DND-41 (cell line): ENCODE measurements around the gene ABHD5.

Experiments used
- ATAC-seq: fragments of 200-7000 bp; cut with Tn5 transposase; 3 replicates; pipeline ENCODE4 v1.9.1; 2021; ENCODE audit warnings: low read depth; ENCODE audit not compliant: insufficient read depth
- DNase-seq: peaks from one replicate; pipeline ENCODE4 v3.0.0-alpha.2; 2020
- H2AFZ ChIP-seq: 2 replicates; pipeline ENCODE4 v1.6.0; 2012; ENCODE audit warnings: low read depth, low read length
- H3K27ac ChIP-seq: 2 replicates; pipeline ENCODE4 v1.5.1; 2012; ENCODE audit warnings: low read length, inconsistent platforms
- H3K27me3 ChIP-seq: fragments of 200-600 bp; sonication (generic); 2 replicates; pipeline ENCODE4 v1.6.0; 2012; ENCODE audit warnings: low read length, mild to moderate bottlenecking, inconsistent platforms; ENCODE audit not compliant: insufficient read depth, poor library complexity
- H3K36me3 ChIP-seq: 2 replicates; pipeline ENCODE4 v1.5.1; 2012; ENCODE audit warnings: low read length, inconsistent platforms; ENCODE audit not compliant: insufficient read depth
- H3K4me1 ChIP-seq: 2 replicates; pipeline ENCODE4 v1.5.1; 2012; ENCODE audit warnings: mild to moderate bottlenecking, low read length; ENCODE audit not compliant: insufficient read depth
- H3K4me2 ChIP-seq: 2 replicates; pipeline ENCODE4 v1.6.0; 2012; ENCODE audit warnings: mild to moderate bottlenecking, moderate library complexity, low read length, inconsistent platforms; ENCODE audit not compliant: insufficient read depth
- H3K4me3 ChIP-seq, 2 experiments: fragments of 200-600 bp in 1 of 2; shearing (Covaris generic) in 1 of 2; 2 replicates each; pipeline ENCODE4 v1.5.1; 2012 to 2016; ENCODE audit warnings: inconsistent platforms in 2 of 2, low read length in 2 of 2, mild to moderate bottlenecking in 2 of 2, low read depth in 1 of 2, moderate library complexity in 1 of 2
- H3K79me2 ChIP-seq: 2 replicates; pipeline ENCODE4 v1.6.0; 2012; ENCODE audit warnings: low read length, inconsistent platforms; ENCODE audit not compliant: insufficient read depth
- H3K9ac ChIP-seq: 2 replicates; pipeline ENCODE4 v1.6.0; 2012; ENCODE audit warnings: low read depth, mild to moderate bottlenecking, inconsistent platforms, low read length, moderate library complexity
- H3K9me3 ChIP-seq: 2 replicates; pipeline ENCODE4 v1.5.1; 2012; ENCODE audit warnings: low read length, moderate library complexity, mild to moderate bottlenecking, inconsistent platforms; ENCODE audit not compliant: insufficient read depth, severe bottlenecking
- H4K20me1 ChIP-seq: 2 replicates; pipeline ENCODE4 v1.6.0; 2012; ENCODE audit warnings: low read length; ENCODE audit not compliant: insufficient read depth
- CTCF ChIP-seq: IDR thresholded peaks from 2 replicates; pipeline ENCODE4 v1.5.1; 2012; ENCODE audit warnings: borderline replicate concordance, low read length, moderate library complexity, mild to moderate bottlenecking; ENCODE audit not compliant: poor library complexity, severe bottlenecking; ENCODE audit errors: extremely low read depth
- EZH2 ChIP-seq: IDR thresholded peaks from 3 replicates; pipeline ENCODE4 v1.6.1; 2012; ENCODE audit warnings: borderline replicate concordance, low read depth, mild to moderate bottlenecking, moderate library complexity, low read length, inconsistent platforms; ENCODE audit not compliant: severe bottlenecking

ABHD5 gene

DNA sequence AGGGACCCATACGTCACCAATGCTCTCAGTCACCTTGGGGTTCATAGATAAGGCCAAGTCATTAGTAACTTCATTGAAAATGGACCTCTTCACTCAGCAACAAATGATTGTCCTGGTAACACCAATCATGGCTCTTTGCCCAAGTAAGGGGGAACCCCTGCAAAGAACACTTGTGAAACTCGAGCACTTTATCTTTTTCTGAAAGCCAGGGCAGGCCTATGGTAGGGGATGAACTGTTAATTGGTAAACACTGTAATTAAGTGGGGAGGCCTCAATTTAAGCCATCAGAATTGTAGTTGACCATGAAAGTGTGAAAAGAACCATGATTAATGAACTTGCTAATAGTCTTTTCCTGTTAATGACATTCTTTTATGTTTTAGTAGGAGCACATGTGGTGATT, 73.3 kb downstream of the ABHD5 start:
- no peak for ATAC-seq
- Histone ChIP-seq H2AFZ (no peak overlapping the region), H3K9me3 (no peaks in the 10 kb centered on the region), H3K4me1 (no peaks in the 10 kb centered on the region), H3K27ac (no peak overlapping the region), H3K4me2 (no peak overlapping the region), H3K79me2 (no peaks in the 10 kb centered on the region), H3K9ac (no peak overlapping the region), H3K27me3 (peaks cover 16% of the 10 kb centered on the region), H3K36me3 (no peaks in the 10 kb centered on the region), H3K4me3 (no peak overlapping the region), H4K20me1 (no peaks in the 10 kb centered on the region)
- TF ChIP-seq EZH2 (no peak), CTCF (no peak)
- no peak for DNase-seq

DNA sequence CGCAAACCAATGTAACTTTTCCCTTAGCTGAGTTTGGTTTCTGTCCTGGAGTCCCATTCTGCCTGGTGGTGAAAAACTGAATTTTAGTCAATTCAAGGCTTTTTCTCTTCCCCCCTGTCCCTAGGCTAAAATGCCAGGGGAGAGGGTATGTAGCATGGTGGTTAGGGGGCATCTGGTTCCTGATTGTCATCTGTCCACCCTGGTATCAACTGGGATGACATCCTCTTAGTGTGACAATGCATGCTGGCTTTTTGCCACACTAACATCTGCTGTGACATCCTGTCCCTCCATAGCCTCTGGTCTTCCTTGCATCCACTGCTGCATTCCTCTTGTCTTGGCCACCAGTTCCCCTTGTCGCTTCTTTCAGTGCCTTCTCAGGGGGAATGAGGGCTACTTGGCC, 73.7 kb downstream of the ABHD5 start:
- Histone ChIP-seq H3K9ac (no peak overlapping the region), H3K36me3 (no peaks in the 10 kb centered on the region), H3K4me3 (no peak overlapping the region), H3K9me3 (no peaks in the 10 kb centered on the region), H3K27me3 (peaks cover 14% of the 10 kb centered on the region), H2AFZ (no peak overlapping the region), H3K79me2 (no peaks in the 10 kb centered on the region), H4K20me1 (no peaks in the 10 kb centered on the region), H3K4me2 (no peak overlapping the region), H3K4me1 (no peaks in the 10 kb centered on the region), H3K27ac (no peak overlapping the region)
- no peak for DNase-seq
- ATAC-seq = no peak
- TF ChIP-seq CTCF (no peak), EZH2 (no peak)

DNA sequence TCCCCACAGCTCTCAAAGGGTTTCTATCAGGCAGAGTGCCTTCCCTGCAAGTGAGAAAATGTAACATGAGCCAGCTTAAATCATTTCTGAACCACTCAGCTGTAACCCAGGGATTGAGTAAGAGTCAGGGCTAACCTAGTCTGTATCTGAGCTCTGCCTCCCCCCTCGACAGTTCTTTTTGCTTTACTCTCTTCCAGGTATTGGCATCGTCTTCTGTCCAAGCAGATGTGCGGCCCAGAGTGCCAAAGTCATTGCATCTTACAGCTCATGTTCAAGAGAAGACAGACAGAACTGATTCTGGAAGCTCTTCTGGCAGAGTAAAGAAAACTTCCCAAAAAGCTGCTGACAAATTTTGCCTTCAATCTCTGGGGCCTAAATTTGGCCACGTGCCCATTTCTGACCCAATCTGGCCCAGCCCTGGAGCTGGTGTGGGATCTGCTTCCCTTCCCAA, 74.8 kb downstream of the ABHD5 start:
- TF ChIP-seq EZH2 = no peak
- TF ChIP-seq CTCF = no peak
- H3K9me3 ChIP-seq = no peaks in the 10 kb centered on the region
- ATAC-seq (no peak), DNase-seq (no peak)
- H4K20me1 ChIP-seq = no peaks in the 10 kb centered on the region
- H3K27ac ChIP-seq = no peak overlapping the region
- H3K27me3 ChIP-seq = peaks cover 11% of the 10 kb centered on the region
- H3K36me3 ChIP-seq = no peaks in the 10 kb centered on the region
- no peak overlapping the region for H3K9ac ChIP-seq
- H3K79me2 ChIP-seq = no peaks in the 10 kb centered on the region
- no peak overlapping the region for H3K4me2 ChIP-seq
- H3K4me3 ChIP-seq = no peak overlapping the region
- no peaks in the 10 kb centered on the region for H3K4me1 ChIP-seq
- H2AFZ ChIP-seq = no peak overlapping the region

DNA sequence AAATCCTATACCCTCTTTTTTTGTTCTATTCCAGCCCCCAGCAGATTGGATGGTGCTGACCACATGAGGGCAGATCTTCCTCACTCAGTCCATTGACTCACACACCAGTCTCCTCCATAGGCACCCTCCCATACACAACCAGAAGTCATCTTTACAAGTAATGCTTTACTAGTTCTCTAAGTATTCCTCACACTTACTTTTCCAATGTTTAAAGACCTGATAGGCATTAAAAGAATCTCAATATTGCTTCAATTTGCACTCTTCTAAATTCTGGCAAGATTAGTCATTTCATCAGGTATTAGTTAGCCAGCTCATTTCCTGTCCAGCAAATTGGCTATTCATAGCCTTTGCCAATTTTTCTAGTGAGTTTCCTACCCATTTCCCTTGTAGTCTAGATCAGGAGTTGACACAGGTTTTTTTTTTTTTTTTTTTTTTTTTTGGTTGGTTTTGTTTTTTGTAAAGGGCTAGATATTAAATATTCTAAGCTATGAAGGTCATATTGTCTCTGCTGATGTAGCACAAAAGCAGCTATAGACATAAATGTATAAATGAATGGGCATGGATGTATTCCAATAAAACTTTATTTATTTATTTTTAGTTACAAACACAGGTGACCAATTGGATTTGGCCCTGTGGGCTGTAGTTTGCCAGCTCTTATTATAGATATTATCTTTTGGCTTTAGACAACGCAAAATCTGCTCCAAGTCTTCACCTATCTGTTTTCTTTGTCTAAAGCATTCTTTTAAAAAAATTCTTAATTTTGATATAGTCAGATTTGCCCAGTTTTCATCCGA, 76.1 kb downstream of the ABHD5 start:
- TF ChIP-seq EZH2 = no peak
- no peak for TF ChIP-seq CTCF
- no peak for ATAC-seq
- Histone ChIP-seq H4K20me1 (no peaks in the 10 kb centered on the region), H3K9me3 (no peaks in the 10 kb centered on the region), H3K4me1 (no peaks in the 10 kb centered on the region), H3K27me3 (peaks cover 11% of the 10 kb centered on the region), H3K9ac (no peak overlapping the region), H3K27ac (no peak overlapping the region), H3K4me3 (no peak overlapping the region), H2AFZ (no peak overlapping the region), H3K79me2 (no peaks in the 10 kb centered on the region), H3K36me3 (no peaks in the 10 kb centered on the region), H3K4me2 (no peak overlapping the region)
- DNase-seq = no peak
